Endodermal cell (in vitro differentiated cells): Measurements from ENCODE around the gene ZNF407. TPM values are rescaled to one million over a fixed set of nuclear protein-coding genes. Genes with fewer than 3 reads are reported as not detected.

Experiments
- DNase-seq: peaks from one replicate; pipeline ENCODE4 v3.0.0-alpha.2; 2017
- H3K27ac ChIP-seq: 2 replicates; pipeline ENCODE4 v1.5.1; 2013; ENCODE audit warnings: mild to moderate bottlenecking, low read depth, low read length, moderate library complexity
- H3K27me3 ChIP-seq: 2 replicates; pipeline ENCODE4 v1.6.1; 2013; ENCODE audit warnings: mild to moderate bottlenecking, low read length, moderate library complexity; ENCODE audit not compliant: insufficient read depth, control insufficient read depth, poor library complexity, severe bottlenecking
- H3K36me3 ChIP-seq: 2 replicates; pipeline ENCODE4 v1.7.0; 2013; ENCODE audit warnings: mild to moderate bottlenecking, low read length, moderate library complexity; ENCODE audit not compliant: control insufficient read depth, insufficient read depth
- H3K4me1 ChIP-seq: one replicate; pipeline ENCODE4 v1.7.0; 2013; ENCODE audit warnings: low read length; ENCODE audit not compliant: control insufficient read depth, insufficient read depth
- H3K4me3 ChIP-seq: 2 replicates; pipeline ENCODE4 v1.5.1; 2013; ENCODE audit warnings: mild to moderate bottlenecking, low read length, moderate library complexity
- H3K9ac ChIP-seq: 2 replicates; pipeline ENCODE4 v1.6.1; 2013; ENCODE audit warnings: mild to moderate bottlenecking, low read length, moderate library complexity; ENCODE audit not compliant: poor library complexity, severe bottlenecking; ENCODE audit errors: extremely low read depth
- H3K9me3 ChIP-seq: 2 replicates; pipeline ENCODE4 v1.6.1; 2013; ENCODE audit warnings: mild to moderate bottlenecking, low read length, moderate library complexity; ENCODE audit not compliant: control insufficient read depth
- H3K27ac Mint-ChIP-seq: 2 replicates; pipeline ENCODE4 v1.8.0; 2020; ENCODE audit warnings: mixed read lengths
- H3K27me3 Mint-ChIP-seq: 2 replicates; pipeline ENCODE4 v1.8.0; 2021; ENCODE audit warnings: mild to moderate bottlenecking, mixed read lengths; ENCODE audit not compliant: insufficient read depth
- H3K36me3 Mint-ChIP-seq: 2 replicates; pipeline ENCODE4 v1.8.0; 2020; ENCODE audit warnings: low read depth, mixed read lengths
- H3K4me1 Mint-ChIP-seq: 2 replicates; pipeline ENCODE4 v1.8.0; 2020; ENCODE audit warnings: mixed read lengths
- H3K4me3 Mint-ChIP-seq: 2 replicates; pipeline ENCODE4 v1.8.0; 2020; ENCODE audit warnings: mild to moderate bottlenecking, moderate library complexity, mixed read lengths
- H3K9me3 Mint-ChIP-seq: 2 replicates; pipeline ENCODE4 v1.8.0; 2020; ENCODE audit warnings: mild to moderate bottlenecking, mixed read lengths
- CTCF ChIP-seq: fragments of 200-600 bp; sonication (generic); conservative IDR thresholded peaks from 2 replicates; pipeline ENCODE4 v1.5.0; 2021; ENCODE audit warnings: antibody characterized with exemption, mild to moderate bottlenecking
- WGBS, 2 experiments: methylation state at CpG; one replicate each; pipeline versions ENCODE4 v1.1.5 to v1.1.7; 2013; ENCODE audit warnings: missing lambda C conversion rate in 2 of 2, mixed read lengths in 1 of 2; ENCODE audit not compliant: insufficient coverage in 1 of 2, insufficient read length in 1 of 2; 5-methylcytosine and 5-hydroxymethylcytosine counted together
- total RNA-seq, 2 donors: library from RNA; stranded (reverse); fragmentation: NEBNext Ultra II Directional in 1 of 2; extraction: Animal tissue kit (Norgen Biotek cat#: 25700) in 1 of 2; gene quantifications; 2 replicates in 1 of 2; 3 replicates in 1 of 2; pipeline ENCODE4 v1.2.1, GENCODE V29; 2021

ZNF407 gene
- total RNA-seq, 2 donors from 2014 or later = 7.6 to 13.1 TPM

DNA sequence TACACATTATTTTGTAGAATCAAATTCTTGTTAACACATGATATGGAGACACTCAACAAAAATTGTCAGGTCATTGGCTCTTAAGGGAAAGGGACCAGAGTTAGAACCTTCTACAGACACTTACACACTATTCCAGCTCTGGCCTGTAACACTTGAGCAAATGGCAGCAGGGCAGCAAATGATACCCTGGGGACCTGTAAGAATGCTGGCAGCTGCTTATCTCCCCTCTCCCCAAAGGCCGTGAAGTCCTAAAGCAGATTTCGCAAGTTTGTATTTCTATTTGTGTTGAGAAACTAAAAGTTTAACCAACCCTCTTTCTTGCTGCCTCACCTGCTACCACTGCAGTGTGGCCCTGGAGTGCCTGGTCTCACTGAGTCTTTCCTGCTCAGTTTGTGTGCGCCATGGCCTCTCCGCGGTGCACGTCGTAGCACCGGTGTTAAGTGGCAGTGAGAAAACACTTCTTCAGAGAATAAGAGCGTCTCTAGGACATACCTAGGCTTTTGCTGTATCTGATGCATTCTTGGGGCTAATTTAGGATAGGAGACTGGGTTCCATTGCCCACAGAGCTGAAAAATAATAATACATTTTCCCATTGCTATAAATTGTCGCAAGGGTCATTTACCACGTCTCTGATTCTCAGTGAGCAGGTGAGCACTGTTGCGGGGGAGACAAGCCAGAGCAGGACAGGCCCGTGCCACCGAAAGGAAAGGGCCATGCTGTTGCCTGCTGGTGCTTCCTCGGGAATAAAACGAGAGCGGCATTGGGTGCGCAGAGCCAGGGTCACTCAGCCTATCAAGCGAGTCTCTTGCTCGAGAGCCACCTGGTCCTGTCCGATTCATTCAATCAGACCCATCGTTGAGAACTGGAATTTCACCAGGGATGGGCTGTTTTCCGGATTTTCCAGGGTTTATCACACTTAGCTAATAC, 406.4 kb downstream of the ZNF407 start:
- TF ChIP-seq CTCF = no peak
- Histone ChIP-seq H3K36me3 (no peaks in the 10 kb centered on the region), H3K4me1 (no peaks in the 10 kb centered on the region), H3K27ac (no peak overlapping the region), H3K4me3 (no peak overlapping the region), H3K9ac (no peak overlapping the region), H3K9me3 (no peaks in the 10 kb centered on the region), H3K27me3 (no peaks in the 10 kb centered on the region)
- H3K36me3 Mint-ChIP-seq = peaks cover 5% of the 10 kb centered on the region
- no peak overlapping the region for H3K4me3 Mint-ChIP-seq
- peak overlapping the region; percentile 25 for H3K27ac Mint-ChIP-seq
- no peak for DNase-seq
- H3K9me3 Mint-ChIP-seq = peaks cover 2% of the 10 kb centered on the region
- 91 to 93% methylated on average over 20 to 23 of the region's 23 CpGs for WGBS, 2 experiments
- H3K4me1 Mint-ChIP-seq = peaks cover 12% of the 10 kb centered on the region
- H3K27me3 Mint-ChIP-seq = no peaks in the 10 kb centered on the region

GRCh38 chr18:75005626-75006025, 408.0 kb downstream of the ZNF407 start:
- Mint-ChIP-seq H3K9me3 (peaks cover 2% of the 10 kb centered on the region), H3K36me3 (peaks cover 5% of the 10 kb centered on the region), H3K4me1 (peaks cover 13% of the 10 kb centered on the region), H3K4me3 (no peak overlapping the region), H3K27ac (no peak overlapping the region), H3K27me3 (no peaks in the 10 kb centered on the region)
- no peak overlapping the region for H3K27ac ChIP-seq
- no peak for TF ChIP-seq CTCF
- no peaks in the 10 kb centered on the region for H3K9me3 ChIP-seq
- H3K4me1 ChIP-seq = no peaks in the 10 kb centered on the region
- no peaks in the 10 kb centered on the region for H3K36me3 ChIP-seq
- 95 to 97% methylated on average over 3 to 5 of the region's 8 CpGs for WGBS, 2 experiments
- no peak overlapping the region for H3K9ac ChIP-seq
- H3K27me3 ChIP-seq = no peaks in the 10 kb centered on the region
- H3K4me3 ChIP-seq = no peak overlapping the region
- DNase-seq = no peak

GRCh38 chr18:75008186-75008585, 410.5 kb downstream of the ZNF407 start:
- Histone ChIP-seq H3K9me3 (no peaks in the 10 kb centered on the region), H3K27ac (no peak overlapping the region), H3K4me3 (no peak overlapping the region), H3K36me3 (no peaks in the 10 kb centered on the region), H3K4me1 (no peaks in the 10 kb centered on the region), H3K9ac (no peak overlapping the region), H3K27me3 (no peaks in the 10 kb centered on the region)
- Mint-ChIP-seq H3K4me3 (no peak overlapping the region), H3K27me3 (no peaks in the 10 kb centered on the region), H3K27ac (no peak overlapping the region), H3K36me3 (peaks cover 5% of the 10 kb centered on the region), H3K9me3 (peaks cover 2% of the 10 kb centered on the region), H3K4me1 (peaks cover 16% of the 10 kb centered on the region)
- TF ChIP-seq CTCF = no peak
- no peak for DNase-seq
- WGBS, 2 experiments = 77 to 91% methylated on average over 2 to 5 of the region's 5 CpGs
